Amygdala (tissue), 56 donors: ENCODE measurements around the gene SLC30A7.
"Not testable (repeated sequence)": the region's sequence is repeated elsewhere in the genome, so short reads cannot be mapped to it uniquely, and the experiment has no call there.

Experiments
- DNase-seq, 56 donors: peaks; one replicate each; lab custom pipeline; 2025; lab: John Stamatoyannopoulos, UW

The SLC30A7 gene

GRCh38 chr1:100895540-100896480 is at the start of gene SLC30A7:
Gene SLC30A7 (plus strand): TSS chr1:100896090. CDS start chr1:100896263, 173 bp downstream.
- peak; percentile 31 to 94 (median 86) for DNase-seq

- DNase-seq, result no peak
Measured at GRCh38 chr1:100847361-100848082, 48.4 kb upstream of the SLC30A7 start.

- no peak for DNase-seq
Measured at GRCh38 chr1:100851726-100852125, 44.2 kb upstream of the SLC30A7 start.

- DNase-seq, result no peak
Measured at GRCh38 chr1:100852976-100853375, 42.9 kb upstream of the SLC30A7 start.

- DNase-seq, result not testable (repeated sequence)
Measured at GRCh38 chr1:100855116-100855515, 40.8 kb upstream of the SLC30A7 start.

- no peak for DNase-seq
Measured at GRCh38 chr1:100860397-100860991, 35.4 kb upstream of the SLC30A7 start.

- DNase-seq, result no peak
Measured at GRCh38 chr1:100861379-100861778, 34.5 kb upstream of the SLC30A7 start.

GRCh38 chr1:100862591-100862990 is 33.3 kb upstream of the SLC30A7 start:
- no peak for DNase-seq

GRCh38 chr1:100866041-100866900 is 29.6 kb upstream of the SLC30A7 start:
- peak in 1 of 56 donors; percentile 1 for DNase-seq

GRCh38 chr1:100866901-100867206 is 29.0 kb upstream of the SLC30A7 start:
- DNase-seq, result no peak

- no peak for DNase-seq
Measured at GRCh38 chr1:100868364-100868995, 27.4 kb upstream of the SLC30A7 start.

GRCh38 chr1:100869996-100870395 is 25.9 kb upstream of the SLC30A7 start:
- DNase-seq, result no peak

- DNase-seq, result no peak
Measured at GRCh38 chr1:100874433-100874832, 21.5 kb upstream of the SLC30A7 start.

GRCh38 chr1:100875228-100875627 is 20.7 kb upstream of the SLC30A7 start:
- no peak for DNase-seq

GRCh38 chr1:100876291-100876690 is 19.6 kb upstream of the SLC30A7 start:
- no peak for DNase-seq

- no peak for DNase-seq
Measured at GRCh38 chr1:100879422-100879821, 16.5 kb upstream of the SLC30A7 start.

- DNase-seq, result no peak
Measured at GRCh38 chr1:100881687-100882086, 14.2 kb upstream of the SLC30A7 start.

- DNase-seq, result no peak
Measured at GRCh38 chr1:100882698-100883097, 13.2 kb upstream of the SLC30A7 start.

GRCh38 chr1:100883963-100884362 is 11.9 kb upstream of the SLC30A7 start:
- DNase-seq, result peak in 1 of 56 donors; percentile 2

- DNase-seq, result not testable (repeated sequence)
Measured at GRCh38 chr1:100889007-100889406, 6.9 kb upstream of the SLC30A7 start.
